BJ (cell line): ENCODE measurements around the gene ZBTB26. TPM values are rescaled to one million over a fixed set of nuclear protein-coding genes. Genes with fewer than 3 reads are reported as not detected.
A peak's percentile ranks its signal among the peaks of the same experiment; 100 is the strongest.
"Not testable (repeated sequence)": the region's sequence is repeated elsewhere in the genome, so short reads cannot be mapped to it uniquely, and the experiment has no call there.

Experiments used
- CTCF ChIA-PET: fragments of 350-600 bp; formaldehyde crosslinking; extraction: SDS; loops from one replicate; lab custom pipeline; 2021; ENCODE audit warnings: antibody characterized with exemption, inconsistent platforms; lab: Yijun Ruan, JAX
- POLR2A ChIA-PET: fragments of 300-600 bp; sonication (Branson Sonifier 250); formaldehyde crosslinking; extraction: SDS; loops from one replicate; lab custom pipeline; 2021; ENCODE audit warnings: antibody characterized with exemption; lab: Charles Lee
- DNase-seq: peaks from one replicate; pipeline ENCODE4 v3.0.0-alpha.2; 2011; ENCODE audit warnings: low read depth
- H3K27me3 ChIP-seq: 2 replicates; pipeline ENCODE4 v1.6.0; 2011; ENCODE audit warnings: low read length; ENCODE audit not compliant: control insufficient read depth, insufficient read depth
- H3K36me3 ChIP-seq: 2 replicates; pipeline ENCODE4 v1.5.1; 2011; ENCODE audit warnings: low read length; ENCODE audit not compliant: control insufficient read depth, insufficient read depth
- H3K4me3 ChIP-seq: 2 replicates; pipeline ENCODE4 v1.5.1; 2011; ENCODE audit warnings: low read depth, mild to moderate bottlenecking, control low read depth, low read length
- polyA plus RNA-seq: library from polyadenylated mRNA; depleted of rRNA; stranded (reverse); fragments of >200 nt; gene quantifications from 2 replicates; pipeline ENCODE4 v1.2.3, GENCODE V29; 2011; rRNA removed
- small RNA-seq: library from RNA; depleted of rRNA; stranded (forward); fragments of <200 nt; gene quantifications from one replicate; pipeline ENCODE3, GENCODE V24; 2012; ENCODE audit warnings: low replicate concordance, low read depth; ENCODE audit not compliant: insufficient read length
- TF ChIP-seq, protein P1 (sequence below): IDR thresholded peaks from 2 replicates; pipeline ENCODE4 v1.5.1; 2011; ENCODE audit warnings: low read depth, mild to moderate bottlenecking, control low read depth, inconsistent platforms, low read length, moderate library complexity; ENCODE audit not compliant: insufficient read depth

ZBTB26 gene
- polyA plus RNA-seq, 1 experiment, result 4.4 TPM

DNA sequence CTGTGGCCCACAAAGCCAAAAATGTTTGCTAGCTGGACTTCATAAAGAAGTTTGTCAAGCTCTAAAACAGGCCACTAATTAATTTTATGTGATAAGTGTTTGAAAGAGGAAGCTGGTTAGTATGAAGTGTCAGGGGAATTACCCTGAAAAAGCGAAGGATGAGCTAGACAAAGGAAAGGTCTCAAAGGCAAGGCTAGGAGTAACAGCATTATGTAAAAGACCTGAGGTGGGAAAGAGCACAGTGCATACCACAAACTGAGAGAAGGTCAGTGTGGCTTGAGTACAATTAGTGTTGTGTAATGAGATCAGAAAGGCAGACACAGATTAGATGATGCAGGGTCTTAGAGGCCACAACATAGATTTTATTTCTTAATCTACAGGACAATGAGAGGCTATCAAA is 55.8 kb downstream of the ZBTB26 start:
- TF ChIP-seq, protein P1, sequence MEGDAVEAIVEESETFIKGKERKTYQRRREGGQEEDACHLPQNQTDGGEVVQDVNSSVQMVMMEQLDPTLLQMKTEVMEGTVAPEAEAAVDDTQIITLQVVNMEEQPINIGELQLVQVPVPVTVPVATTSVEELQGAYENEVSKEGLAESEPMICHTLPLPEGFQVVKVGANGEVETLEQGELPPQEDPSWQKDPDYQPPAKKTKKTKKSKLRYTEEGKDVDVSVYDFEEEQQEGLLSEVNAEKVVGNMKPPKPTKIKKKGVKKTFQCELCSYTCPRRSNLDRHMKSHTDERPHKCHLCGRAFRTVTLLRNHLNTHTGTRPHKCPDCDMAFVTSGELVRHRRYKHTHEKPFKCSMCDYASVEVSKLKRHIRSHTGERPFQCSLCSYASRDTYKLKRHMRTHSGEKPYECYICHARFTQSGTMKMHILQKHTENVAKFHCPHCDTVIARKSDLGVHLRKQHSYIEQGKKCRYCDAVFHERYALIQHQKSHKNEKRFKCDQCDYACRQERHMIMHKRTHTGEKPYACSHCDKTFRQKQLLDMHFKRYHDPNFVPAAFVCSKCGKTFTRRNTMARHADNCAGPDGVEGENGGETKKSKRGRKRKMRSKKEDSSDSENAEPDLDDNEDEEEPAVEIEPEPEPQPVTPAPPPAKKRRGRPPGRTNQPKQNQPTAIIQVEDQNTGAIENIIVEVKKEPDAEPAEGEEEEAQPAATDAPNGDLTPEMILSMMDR, result no peak
- ChIA-PET POLR2A (no interaction called here), CTCF (no interaction called here)
- no peak for DNase-seq
- no peaks in the 10 kb centered on the region for H3K27me3 ChIP-seq
- H3K4me3 ChIP-seq, result no peak overlapping the region
- H3K36me3 ChIP-seq, result peaks cover 32% of the 10 kb centered on the region

DNA sequence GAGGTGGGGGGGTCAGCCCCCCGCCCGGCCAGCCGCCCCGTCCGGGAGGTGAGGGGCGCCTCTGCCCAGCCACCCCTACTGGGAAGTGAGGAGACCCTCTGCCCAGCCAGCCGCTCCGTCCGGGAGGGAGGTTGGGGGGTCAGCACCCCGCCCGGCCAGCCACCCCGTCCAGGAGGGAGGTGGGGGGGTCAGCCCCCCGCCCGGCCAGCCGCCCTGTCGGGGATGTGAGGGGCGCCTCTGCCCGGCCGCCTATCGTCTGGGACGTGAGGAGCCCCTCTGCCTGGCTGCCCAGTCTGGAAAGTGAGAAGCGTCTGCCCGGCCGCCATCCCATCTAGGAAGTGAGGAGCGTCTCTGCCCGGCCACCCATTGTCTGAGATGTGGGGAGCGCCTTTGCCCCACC is 64.0 kb downstream of the ZBTB26 start:
- POLR2A ChIA-PET, CTCF ChIA-PET, H3K27me3 ChIP-seq, DNase-seq, H3K4me3 ChIP-seq, H3K36me3 ChIP-seq: not testable (repeated sequence)

DNA sequence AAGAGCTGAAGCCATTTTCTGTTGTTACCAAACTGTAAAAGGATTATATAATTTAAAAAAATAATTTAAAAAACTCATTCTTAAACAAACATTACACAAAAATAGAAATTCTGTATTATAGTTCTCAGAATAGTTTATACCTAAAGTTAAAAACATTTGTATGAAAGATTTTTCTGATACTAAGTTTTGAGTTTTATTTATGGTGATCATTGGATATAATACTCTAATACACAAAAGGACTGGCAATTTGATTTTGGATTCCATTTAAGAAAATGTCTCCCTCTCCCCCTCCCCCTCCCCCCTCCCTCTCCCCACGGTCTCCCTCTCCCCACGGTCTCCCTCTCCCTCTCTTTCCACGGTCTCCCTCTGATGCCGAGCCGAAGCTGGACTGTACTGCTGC is 65.2 kb downstream of the ZBTB26 start:
- peaks cover 2% of the 10 kb centered on the region; the same call in 1 of the 2 replicates for H3K36me3 ChIP-seq
- no peak overlapping the region for H3K4me3 ChIP-seq
- no peaks in the 10 kb centered on the region for H3K27me3 ChIP-seq
- CTCF ChIA-PET, result no interaction called here
- DNase-seq, result no peak
- TF ChIP-seq, protein P1, result no peak
- POLR2A ChIA-PET, result no interaction called here

Small RNA genes within 50 kb of the gene (small RNA-seq; reads per million reads assigned to genes)
- gene RNY1P15 (not detected), gene SNORD90 (23.8 reads per million, percentile 85 among the genes with 10 or more reads in this experiment)

Other genes starting within 250 kb of the ZBTB26 start
- gene OR1L4, start 207.5 kb downstream of the ZBTB26 start, polyA plus RNA-seq, result not detected in 2 replicates
- not detected in 2 replicates for gene OR1L6, start 189.2 kb downstream of the ZBTB26 start, polyA plus RNA-seq
- not detected in 2 replicates for gene OR5C1, start 142.6 kb downstream of the ZBTB26 start, polyA plus RNA-seq
- gene OR1K1, start 131.4 kb downstream of the ZBTB26 start, polyA plus RNA-seq, result not detected in 2 replicates
- gene PDCL, start 102.9 kb downstream of the ZBTB26 start, polyA plus RNA-seq, result 9.2 and 15.7 TPM in 2 replicates
- gene RC3H2, start 26.2 kb downstream of the ZBTB26 start, polyA plus RNA-seq, result 35.3 and 50.2 TPM in 2 replicates
- gene ZBTB6, start 18.2 kb downstream of the ZBTB26 start, polyA plus RNA-seq, result 2.5 and 5.0 TPM in 2 replicates
- 30.8 and 37.0 TPM in 2 replicates for gene RABGAP1, start 9.5 kb upstream of the ZBTB26 start, polyA plus RNA-seq
- not detected in 2 replicates for gene GPR21, start 102.2 kb upstream of the ZBTB26 start, polyA plus RNA-seq